ENCODE measurements around the gene CTIF.

The CTIF gene

GRCh38 chr18:48795696-48796095 lies 256.9 kb downstream of the CTIF start:
- DNase-seq = no peak

- DNase-seq = no peak
These were observed 257.8 kb downstream of the CTIF start for GRCh38 chr18:48796491-48797205.

- DNase-seq = no peak
These were observed 259.0 kb downstream of the CTIF start for GRCh38 chr18:48797841-48798255.

GRCh38 chr18:48798334-48799245 lies 259.8 kb downstream of the CTIF start:
- DNase-seq = no peak

- DNase-seq = no peak
These were observed 261.0 kb downstream of the CTIF start for GRCh38 chr18:48799724-48800315.

- no peak for DNase-seq
These were observed 261.6 kb downstream of the CTIF start for GRCh38 chr18:48800466-48800865.

GRCh38 chr18:48800876-48801727 lies 262.3 kb downstream of the CTIF start:
- peak; percentile 45 for DNase-seq

- no peak for DNase-seq
These were observed 263.1 kb downstream of the CTIF start for GRCh38 chr18:48801728-48802542.

- no peak for DNase-seq
These were observed 263.9 kb downstream of the CTIF start for GRCh38 chr18:48802543-48803290.

GRCh38 chr18:48803518-48803917 lies 264.7 kb downstream of the CTIF start:
- no peak for DNase-seq

GRCh38 chr18:48803951-48804855 lies 265.4 kb downstream of the CTIF start:
- no peak for DNase-seq

GRCh38 chr18:48804856-48805610 lies 266.2 kb downstream of the CTIF start:
- no peak for DNase-seq

- DNase-seq = no peak
These were observed 267.1 kb downstream of the CTIF start for GRCh38 chr18:48805826-48806535.

GRCh38 chr18:48806551-48807261 lies 267.9 kb downstream of the CTIF start:
- peak; percentile 26 for DNase-seq

GRCh38 chr18:48808476-48808875 lies 269.6 kb downstream of the CTIF start:
- no peak for DNase-seq

GRCh38 chr18:48809365-48809764 lies 270.5 kb downstream of the CTIF start:
- no peak for DNase-seq

GRCh38 chr18:48810805-48811204 lies 272.0 kb downstream of the CTIF start:
- DNase-seq = no peak

- DNase-seq = no peak
These were observed 272.6 kb downstream of the CTIF start for GRCh38 chr18:48811401-48811800.
